ENCODE data around the gene ADAMTSL5.

DNA sequence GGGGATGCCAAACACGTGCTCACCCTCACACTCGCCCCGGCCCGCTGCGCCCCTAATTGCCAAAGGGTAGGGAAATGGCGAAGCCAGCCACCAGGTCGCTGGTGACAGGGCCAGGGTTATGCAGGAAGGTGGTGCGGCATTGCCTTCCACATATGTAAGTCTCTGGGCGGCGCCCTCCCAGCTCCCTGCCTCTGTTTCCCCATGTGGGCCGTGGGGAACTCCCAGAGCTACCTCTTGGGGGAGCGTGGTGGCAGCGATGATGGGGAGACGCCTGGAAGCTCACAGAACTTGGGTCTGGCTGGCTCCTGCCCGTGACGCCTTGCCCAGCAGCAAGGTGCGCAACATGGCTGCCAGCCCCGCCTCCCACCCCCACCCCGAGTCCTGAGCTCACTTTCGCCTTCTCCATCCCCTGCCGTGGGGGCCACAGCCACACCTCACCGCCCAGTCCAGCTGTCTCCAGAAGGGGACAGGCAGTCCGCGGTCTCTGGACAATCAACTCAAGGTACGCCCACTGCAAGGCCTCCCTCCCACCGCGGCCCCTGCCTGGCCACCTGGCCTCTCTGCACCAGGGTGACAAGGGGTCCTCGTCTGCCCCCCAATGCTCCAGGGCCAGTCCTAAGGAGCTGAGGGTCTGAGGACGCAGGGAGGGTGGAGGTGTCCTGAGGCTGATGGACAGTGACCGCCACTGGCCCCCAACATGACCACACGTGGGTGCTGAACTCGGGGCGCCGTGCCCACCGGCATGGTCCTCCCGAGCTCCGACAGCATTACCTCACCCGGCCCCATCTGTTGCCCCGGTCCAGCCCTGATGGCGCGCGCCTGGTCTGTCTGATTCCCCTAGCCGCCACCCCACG, 40.4 kb downstream of the ADAMTSL5 start:
- TF ChIP-seq POLR2AphosphoS5 (IDR thresholded peaks at IDR 0.05; ENCODE audit: low read depth, low read length), result no peak
- TF ChIP-seq POLR2A (IDR thresholded peaks at IDR 0.05; ENCODE audit: low read depth, low read length), result no peak
- no peak for TF ChIP-seq TAF1 (IDR thresholded peaks at IDR 0.05; ENCODE audit: low read depth, low read length)
- TF ChIP-seq PAX5 (IDR thresholded peaks at IDR 0.05; ENCODE audit: insufficient read depth, low read length, severe bottlenecking), result no peak
